HG02763 (cell line): ENCODE results near the gene PTCD3.

Experiments used
- ATAC-seq: cut with Tn5 transposase; IDR thresholded peaks from one replicate; pipeline ENCODE4 v1.9.1; 2021; ENCODE audit warnings: mild to moderate bottlenecking, moderate library complexity; ENCODE audit not compliant: unreplicated experiment

PTCD3 gene

DNA sequence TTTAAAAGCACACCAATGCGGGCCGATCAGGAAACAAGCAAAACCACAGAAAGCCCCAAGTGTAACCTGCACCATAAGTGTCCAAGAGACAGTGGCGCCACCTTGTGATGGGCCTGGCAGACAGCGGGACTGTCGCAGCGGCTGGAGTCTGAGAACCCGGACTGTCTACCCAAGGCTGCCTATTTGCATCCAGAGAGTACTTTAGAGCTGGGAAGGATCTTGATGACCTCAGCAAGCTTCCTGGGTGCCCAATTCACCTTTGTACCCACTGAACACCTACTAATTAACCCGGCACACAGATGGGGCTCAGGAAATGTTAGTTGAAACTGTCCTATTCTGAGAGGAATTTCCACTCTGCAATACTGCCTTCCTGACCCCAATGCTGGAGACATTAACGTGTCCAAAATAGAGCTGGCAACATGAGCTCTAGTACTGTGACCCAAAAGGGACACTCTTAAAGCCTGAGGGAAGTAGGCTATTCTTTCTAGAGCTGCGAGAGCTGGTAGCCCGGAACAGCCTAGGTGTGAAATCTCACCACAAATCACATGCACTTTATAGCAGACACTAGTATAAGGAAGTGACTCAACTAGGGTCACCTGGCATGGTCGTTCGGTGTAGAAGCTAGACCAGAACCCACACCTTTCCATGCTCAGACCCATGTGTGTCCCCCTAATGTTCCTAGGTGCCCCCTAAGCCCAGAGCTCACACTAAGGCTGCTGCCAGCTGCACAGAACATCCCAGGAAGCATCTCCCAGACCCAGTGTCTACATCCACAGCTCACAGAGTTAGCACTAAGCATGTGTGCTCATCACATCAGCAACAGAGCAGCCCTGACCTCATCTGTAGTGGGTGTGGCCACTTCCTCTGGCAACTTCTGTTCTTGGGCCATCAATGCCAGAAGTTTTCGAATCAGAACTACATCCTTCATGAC lies 25.8 kb upstream of the PTCD3 start:
- peak; percentile 66 for ATAC-seq

DNA sequence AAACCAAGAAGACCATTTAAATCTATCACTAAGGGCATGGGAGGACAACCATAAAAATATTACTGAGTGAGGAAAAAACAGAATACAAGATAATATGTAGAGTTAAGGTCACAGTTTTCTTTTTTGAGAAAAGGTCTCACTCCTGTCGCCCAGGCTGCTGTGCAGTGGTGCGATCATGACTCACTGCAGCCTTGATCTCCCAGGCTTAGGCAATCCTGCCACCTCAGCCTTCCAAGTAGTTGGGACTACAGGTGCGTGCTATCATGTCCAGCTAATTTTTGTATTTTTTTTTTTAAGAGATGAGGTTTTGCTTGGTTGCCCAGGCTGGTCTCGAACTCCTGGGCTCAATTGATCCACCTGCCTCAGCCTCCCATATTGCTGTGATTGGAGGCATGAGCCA lies 24.3 kb upstream of the PTCD3 start:
- ATAC-seq, result no peak

DNA sequence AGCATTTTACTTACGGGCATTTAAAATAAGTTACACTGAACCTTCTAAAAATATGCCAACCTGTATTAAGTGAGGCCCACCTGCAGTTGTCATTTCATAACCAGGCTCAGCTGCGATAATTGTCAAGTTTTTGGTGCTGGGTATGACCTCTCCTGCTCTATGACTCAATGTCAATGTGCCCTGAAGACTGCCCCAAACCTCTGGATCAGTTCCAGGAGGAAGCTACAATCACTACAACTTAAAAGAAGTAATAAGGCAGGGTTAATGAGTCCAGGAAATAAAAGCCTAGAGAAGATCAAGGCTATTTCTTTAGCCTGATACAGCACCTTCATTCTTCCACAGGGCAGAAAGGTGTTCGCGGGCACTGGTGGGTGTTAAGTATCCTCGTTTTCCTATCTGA lies 23.3 kb upstream of the PTCD3 start:
- ATAC-seq, result no peak

DNA sequence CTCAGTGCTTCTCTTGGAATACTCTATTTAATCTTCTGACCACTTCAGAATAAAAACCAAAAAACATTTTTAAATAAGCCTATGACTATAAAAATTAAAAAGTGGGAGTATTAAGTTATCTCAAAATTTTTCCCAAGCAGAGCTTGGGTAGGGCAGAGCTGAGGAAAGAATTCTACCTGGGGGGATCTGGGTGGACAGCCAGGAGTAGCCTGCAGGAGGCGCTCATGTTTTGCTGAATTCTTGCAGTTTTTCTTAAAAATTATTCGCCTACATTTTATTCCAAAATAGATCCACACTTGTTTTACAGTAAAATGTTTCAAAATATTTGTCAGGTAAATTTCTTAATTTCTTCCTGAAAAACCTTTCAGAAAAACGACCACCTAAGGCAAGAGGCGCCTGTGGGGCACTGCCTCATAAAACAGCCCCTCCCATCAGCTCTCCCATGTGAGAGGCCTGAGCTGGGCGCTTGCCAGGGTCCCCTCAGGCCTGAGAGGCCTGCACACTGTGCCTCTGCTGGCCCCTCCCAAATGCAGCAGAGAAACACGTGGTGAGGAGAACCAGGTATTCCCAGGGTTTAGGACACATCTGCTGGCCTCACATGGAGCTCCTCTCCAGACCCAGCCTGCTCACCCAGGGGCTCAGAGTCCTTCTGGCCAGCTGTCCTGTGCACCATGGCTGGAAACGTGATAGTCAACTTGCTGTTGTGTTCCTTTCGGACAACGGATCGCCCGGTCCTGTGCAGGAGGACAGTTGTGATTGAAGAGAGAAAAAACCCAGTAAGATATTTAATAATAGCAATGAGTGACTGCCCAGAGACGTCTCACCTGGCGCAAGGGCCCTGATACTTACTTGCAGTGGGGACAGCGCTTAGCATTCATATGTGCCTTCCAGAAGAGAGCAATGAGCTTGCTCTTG lies 17.8 kb upstream of the PTCD3 start:
- ATAC-seq, result no peak

DNA sequence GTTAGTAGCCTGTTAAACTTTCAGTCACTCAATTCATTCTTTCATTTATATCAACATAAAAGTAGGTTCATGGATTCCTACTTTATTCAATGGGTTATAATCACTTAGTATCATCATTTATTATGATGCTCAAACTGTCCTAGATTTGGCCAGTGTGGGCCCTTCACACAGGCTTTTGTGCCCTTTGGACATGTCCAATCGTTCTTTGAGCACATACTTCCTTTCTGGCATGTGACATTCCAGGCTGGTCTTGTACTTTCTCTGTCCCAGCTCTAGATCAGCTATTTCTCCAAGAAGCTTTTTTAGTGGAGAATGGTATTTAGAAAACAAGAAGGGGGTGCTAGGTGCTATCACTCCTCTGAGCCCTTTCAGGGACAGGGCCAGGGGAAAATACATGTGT lies 11.8 kb upstream of the PTCD3 start:
- no peak for ATAC-seq

DNA sequence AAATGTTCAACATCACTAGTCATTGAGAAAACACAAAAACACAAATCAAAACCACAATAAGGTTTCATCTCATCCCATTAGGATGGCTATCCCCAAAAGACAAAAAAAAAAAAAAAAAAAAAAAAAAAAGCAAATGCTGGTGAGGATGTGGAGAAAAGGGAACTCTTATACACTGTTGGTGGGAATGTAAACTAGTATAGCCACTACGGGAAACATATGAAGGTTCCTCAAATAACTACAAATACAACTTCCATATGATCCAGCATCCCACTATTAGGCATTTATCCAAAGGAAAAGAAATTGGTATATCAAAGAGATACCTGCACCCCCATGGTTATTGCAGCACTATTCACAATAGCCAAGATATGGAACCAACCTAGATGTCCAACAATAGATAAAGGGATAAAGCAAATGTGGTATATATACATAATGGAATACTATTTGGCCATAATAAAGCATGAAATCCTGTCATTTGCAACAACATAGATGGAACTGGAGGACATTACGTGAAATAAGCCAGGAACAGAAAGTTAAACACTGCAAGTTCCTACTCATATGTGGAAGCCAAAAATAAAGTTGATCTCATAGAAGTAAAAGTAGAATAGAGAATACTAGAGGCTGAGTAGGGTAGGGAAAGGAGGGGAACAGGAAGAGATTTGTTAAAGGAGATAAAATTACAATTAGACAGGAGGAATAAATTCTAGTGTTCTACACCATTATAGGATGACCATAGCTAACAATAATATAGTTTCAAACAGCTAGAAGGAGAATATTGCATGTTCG lies 8.7 kb upstream of the PTCD3 start:
- ATAC-seq, result no peak

DNA sequence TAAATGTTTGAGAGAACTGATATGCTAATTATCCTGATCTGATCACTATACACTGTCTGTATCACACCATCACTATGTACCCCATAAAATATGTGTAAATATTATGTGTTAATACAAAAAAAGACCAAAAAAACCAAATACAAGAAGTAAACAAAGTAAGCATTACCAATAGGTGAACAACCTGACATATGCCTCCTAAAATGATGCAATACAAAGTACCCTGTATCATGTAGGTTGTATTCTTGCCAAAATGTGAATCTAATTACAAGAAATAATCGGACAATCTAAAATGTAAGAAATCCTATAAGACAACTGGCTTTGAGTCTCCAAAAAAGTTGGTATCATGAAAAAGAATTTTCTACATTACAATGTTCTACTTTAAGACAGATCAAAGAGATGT lies 8.1 kb upstream of the PTCD3 start:
- no peak for ATAC-seq

DNA sequence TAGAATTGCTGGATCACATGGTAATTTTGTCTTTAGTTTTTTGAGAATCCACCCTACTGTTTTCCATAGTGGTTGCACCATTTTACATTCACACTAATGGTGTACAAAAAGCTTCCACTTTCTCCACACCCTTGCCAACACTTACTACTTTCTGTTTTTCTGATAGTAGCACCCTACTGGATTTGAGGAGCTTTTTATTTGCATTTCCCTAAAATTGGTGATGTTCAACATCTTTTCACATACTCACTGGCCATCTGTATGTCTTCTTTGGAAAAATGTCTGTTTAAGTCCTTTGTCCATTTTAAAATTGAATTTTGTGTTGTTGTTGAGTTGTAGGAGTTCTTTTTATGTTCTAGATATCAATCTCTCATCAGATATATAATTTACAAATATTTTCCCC lies 3.9 kb upstream of the PTCD3 start:
- no peak for ATAC-seq

DNA sequence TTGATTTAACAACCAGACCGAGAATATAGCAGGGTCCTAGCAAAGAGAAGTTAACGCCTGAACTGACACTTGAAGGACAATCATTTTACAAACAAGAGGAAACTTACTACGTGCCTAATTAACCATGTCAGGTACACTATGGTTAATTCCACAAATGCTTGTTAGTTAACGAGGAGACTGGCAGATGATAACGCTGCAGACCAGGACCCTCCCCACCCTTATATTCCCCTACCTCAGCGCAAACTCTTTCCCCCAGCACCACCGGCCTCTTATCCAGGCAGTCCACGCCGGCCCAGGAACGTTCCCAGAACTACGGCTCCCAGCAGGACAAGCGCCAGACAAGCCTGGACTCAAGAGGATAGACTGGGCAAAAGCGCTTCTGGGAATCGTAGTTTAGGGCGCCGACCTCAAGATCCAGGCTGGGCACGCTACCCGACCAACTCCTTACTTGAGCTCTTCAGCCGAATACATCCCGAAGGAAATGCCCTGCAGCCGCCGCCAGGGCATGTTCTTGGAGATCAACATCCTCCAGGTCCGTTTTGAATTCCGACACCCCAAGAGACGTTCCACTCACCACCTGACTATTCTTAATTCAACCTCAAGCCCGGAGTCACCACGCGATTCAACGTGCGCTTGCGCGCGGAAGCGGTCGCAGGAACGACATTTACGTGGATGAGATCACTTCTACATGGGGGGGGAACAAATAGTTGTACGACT lies 625 bp upstream of the PTCD3 start, which contains the start of gene POLR1A:
Gene POLR1A, minus strand, starts transcription at position 635 of the 717 bp plus-strand sequence. Its CDS starts 110 bp downstream, at position 525.
- peak; percentile 74 for ATAC-seq

DNA sequence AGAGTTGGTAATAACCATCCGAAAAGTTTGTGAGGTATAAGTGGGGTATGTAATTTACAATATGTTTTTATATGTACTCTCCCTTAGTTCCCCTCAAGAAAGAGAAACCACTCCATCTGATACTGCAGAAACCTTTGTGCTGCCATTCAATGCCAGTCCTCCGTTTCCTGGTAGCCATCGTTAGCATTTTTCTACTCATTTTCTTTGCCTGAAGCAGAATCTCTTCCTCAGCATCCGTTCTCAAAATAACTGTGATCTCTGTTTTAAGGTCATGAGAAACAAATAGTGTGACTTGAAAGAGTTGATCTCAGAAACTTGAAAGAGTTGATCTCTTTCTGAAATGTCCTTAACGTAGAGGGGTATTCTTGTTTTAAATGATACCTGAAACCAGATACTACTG lies 996 bp downstream of the PTCD3 start:
- ATAC-seq, result no peak

DNA sequence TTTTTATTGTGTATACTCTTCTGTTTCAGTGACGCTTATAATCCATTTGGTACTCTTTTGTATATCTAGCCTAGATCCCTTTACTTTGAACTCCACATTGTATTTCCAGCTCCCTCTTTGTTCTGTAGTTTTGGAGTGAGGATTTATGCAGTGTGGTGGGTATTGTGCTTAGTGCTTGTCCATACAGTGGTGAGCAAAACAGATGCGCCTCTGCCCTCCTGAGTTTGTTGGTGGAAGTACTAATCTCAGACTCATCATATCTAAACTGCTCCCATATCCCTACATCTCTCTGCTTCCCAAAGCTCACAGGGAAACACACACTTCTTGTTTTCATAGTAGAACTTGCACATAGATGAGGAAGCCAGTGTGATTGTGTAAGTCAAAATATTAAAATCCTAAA lies 12.1 kb downstream of the PTCD3 start:
- ATAC-seq, result no peak

DNA sequence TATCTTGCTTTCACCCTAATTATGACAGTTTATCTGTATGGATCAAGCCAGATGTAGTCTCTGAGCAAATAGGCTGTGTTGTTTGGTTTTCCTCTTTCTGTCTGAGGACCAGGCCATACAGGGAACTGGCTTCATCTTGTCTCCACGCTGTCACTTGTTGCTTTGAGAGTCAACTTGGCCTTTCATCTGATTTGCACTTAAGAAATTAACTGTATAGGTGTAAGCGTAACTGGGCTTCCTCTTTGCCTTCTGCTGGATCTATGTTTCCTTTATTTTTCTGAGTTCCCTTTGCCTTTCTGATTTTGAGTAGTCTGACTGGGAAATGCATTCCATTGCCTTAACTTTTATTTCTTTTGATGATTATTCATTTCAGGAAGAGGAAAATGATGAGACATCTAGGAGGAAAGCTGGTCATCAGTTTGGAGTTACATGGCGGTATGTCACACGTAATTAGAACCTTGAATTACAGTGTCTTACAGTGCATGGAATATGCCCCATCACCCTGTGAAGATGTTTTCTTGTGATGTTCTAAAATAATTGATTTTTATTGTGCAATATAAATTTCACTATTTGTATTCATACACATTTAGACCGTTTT lies 17.4 kb downstream of the PTCD3 start:
- ATAC-seq, result no peak

DNA sequence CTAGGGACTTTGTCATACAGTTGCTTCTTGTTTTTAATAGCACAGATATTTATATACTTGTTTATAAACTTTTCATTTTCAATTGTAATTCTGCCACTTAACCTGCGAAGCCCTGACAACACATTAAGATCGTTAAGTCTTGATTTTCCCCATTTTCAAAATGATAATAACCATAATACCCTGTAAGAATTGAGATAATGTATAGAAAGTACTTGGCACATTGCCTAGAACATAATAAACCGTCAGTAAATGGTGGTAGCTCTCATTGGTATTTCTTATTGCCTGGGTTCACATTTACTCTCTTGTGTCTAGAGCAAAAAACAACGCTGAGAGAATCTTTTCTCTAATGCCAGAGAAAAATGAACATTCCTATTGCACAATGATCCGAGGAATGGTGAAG lies 18.6 kb downstream of the PTCD3 start:
- ATAC-seq, result no peak

DNA sequence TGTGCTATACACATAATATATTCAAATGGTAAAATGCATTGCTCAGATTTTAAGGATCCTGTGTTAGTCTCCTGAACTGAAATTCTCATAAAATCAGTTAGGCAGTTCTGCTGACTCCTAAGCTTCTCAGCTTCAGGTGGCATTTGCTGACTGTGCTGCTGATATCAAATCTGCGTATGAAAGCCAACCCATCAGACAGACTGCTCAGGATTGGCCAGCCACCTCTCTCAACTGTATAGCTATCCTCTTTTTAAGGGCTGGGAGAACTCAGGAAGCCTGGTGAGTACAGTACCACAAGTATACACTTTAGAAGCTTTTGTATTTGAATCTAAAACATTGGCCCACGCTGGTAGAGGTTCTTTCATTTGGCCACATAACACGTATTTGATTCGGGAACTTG lies 28.7 kb downstream of the PTCD3 start:
- ATAC-seq, result no peak

DNA sequence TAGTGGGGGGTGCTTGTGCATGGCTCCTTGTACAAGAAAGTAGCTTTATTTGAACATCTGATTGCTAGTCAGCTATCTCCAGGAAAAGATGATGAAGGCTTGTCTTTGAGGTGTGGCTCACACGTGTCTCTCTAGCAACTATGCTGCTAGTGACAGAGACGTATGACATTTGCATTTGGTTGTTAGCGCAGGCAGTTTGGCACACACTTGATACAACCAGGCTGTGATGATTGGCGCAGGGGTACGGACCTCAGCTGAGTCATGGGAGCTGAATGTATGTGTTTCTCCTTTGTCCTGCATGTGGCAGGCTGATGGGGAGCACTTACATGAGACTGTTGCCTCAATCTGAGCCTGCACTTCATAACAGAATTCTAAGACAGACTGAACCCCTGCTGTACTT lies 29.6 kb downstream of the PTCD3 start:
- no peak for ATAC-seq

DNA sequence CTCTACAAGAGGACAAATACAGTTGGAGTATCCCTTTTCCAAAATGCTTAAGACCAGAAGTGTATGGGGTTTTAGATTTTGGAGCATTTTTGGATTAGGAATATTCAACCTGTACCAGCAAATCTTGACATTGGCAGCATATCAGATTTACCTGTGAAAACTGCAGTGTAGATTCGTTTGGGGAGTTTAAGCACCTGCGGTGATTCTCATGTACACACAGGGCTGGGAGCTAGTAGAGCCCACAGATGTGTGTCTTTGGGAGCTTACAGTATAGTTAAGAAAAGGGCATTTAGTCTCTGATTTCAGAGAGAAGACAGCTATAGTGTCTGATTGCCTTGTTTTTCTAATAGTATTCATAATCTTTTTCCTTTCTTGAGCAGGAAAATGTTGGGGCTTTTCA lies 30.1 kb downstream of the PTCD3 start:
- no peak for ATAC-seq

DNA sequence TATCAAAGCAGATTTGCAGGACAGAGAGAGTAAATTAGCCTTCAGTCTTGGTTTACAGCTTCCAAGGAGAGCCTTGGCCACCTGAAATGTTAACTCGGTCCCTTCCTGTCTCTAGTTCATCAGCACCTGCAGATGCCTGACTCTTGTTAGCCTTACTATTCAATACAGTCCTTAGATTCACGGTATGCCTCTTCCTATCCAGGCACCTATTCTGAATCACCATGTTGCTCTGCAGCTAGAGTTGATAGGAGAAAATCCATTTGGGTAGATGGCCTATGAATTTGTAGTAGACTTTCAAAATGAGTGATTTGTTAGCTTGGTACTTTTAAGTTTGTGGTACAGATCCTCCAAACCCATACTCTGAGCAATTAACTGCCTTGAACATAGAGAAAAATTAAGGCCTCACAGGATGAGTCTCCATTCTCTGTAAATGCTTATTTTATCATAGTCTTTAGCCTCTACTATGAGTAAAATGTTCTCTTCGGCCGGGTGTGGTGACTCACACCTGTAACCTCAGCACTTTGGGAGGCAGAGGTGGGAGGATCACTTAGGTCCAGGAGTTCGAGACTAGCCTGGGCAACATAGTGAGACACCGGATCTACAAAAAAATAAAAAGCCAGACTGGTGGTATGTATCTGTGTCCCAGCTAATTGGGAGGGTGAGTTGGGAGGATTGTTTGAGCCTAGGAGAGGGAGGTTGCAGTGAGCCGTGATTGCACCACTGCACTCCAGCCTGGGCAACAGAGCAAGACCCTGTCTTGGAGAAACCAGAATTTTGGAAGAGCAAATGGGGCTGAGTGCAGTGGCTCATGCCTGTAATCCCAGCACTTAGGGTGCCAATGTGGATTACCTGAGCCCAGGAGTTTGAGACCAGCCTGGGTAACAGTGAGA lies 32.9 kb downstream of the PTCD3 start:
- no peak for ATAC-seq

DNA sequence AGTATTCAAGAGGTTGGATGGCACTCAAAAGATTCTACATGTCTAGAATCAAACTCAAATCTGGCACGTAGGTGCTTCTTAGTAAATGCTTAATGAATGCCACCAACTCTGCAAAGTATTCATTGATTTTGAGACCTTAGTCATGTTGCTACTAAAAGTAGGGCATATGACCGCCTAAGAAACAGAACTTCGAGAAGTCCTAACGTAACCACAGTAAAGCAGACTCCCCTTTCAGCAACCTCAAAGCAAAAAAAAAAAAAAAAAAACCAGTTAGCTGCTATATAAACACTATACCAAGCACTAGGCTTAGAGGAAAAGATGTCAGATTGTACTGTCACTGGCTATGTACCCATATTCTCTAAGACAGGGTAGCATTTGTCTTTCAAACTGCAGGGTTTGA lies 33.9 kb downstream of the PTCD3 start:
- ATAC-seq, result no peak

DNA sequence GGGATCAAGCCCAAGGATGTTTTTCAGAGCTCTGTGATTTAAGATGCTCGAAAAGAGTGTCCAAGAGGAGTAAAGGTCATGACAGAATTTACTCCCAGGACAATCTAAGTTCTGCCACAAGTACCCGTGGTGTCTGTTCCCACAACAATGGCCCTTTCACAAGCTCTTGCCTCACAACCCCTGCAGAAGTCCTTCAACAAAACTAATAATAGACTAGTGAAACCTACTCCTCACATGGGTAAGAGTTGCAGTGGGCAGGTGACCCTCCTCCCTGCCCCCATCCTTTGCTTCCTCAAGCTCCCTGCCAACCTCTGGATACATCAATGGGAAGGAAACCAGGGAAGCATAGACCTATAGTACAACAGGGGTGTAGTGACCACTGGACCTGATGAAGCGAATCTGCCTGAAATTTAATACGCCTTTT lies 34.9 kb downstream of the PTCD3 start:
- no peak for ATAC-seq
